ENCODE data around the gene HOMEZ.

Gene HOMEZ

GRCh38 chr14:23301288-23301968 lies 15.5 kb upstream of the HOMEZ start (continued):
- no peak for TF ChIP-seq ZNF433 (tag by site-specific recombination; IDR thresholded peaks at IDR 0.05; ENCODE audit: low read depth)
- no peak for TF ChIP-seq ZSCAN4 (tag by site-specific recombination; IDR thresholded peaks at IDR 0.05)
- TF ChIP-seq ZNF138 (tag by site-specific recombination; IDR thresholded peaks at IDR 0.05; ENCODE audit: borderline replicate concordance) = no peak
- TF ChIP-seq MEIS1 (CRISPR knock-in tag; IDR thresholded peaks at IDR 0.05; ENCODE audit: borderline replicate concordance) = no peak
- no peak for TF ChIP-seq ZFP41 (tag by site-specific recombination; IDR thresholded peaks at IDR 0.05; ENCODE audit: borderline replicate concordance)
- TF ChIP-seq ZNF629 (tag by site-specific recombination; IDR thresholded peaks at IDR 0.05) = peak; percentile 58; the same call in 1 of the 2 replicates
- no peak for TF ChIP-seq ZNF488 (tag by site-specific recombination; IDR thresholded peaks at IDR 0.05)
- TF ChIP-seq ZNF292 (tag by site-specific recombination; IDR thresholded peaks at IDR 0.05; ENCODE audit: borderline replicate concordance, low read depth) = no peak
- no peak for TF ChIP-seq ZNF654 (tag by site-specific recombination; IDR thresholded peaks at IDR 0.05; ENCODE audit: low read depth)
- peak; percentile 47; the same call in 1 of the 2 replicates for TF ChIP-seq EGR2 (tag by site-specific recombination; IDR thresholded peaks at IDR 0.05; ENCODE audit: low read depth)
- no peak for TF ChIP-seq ZNF423 (tag by site-specific recombination; IDR thresholded peaks at IDR 0.05)
- TF ChIP-seq ZSCAN23 (tag by site-specific recombination; IDR thresholded peaks at IDR 0.05) = no peak
- TF ChIP-seq, protein P1, sequence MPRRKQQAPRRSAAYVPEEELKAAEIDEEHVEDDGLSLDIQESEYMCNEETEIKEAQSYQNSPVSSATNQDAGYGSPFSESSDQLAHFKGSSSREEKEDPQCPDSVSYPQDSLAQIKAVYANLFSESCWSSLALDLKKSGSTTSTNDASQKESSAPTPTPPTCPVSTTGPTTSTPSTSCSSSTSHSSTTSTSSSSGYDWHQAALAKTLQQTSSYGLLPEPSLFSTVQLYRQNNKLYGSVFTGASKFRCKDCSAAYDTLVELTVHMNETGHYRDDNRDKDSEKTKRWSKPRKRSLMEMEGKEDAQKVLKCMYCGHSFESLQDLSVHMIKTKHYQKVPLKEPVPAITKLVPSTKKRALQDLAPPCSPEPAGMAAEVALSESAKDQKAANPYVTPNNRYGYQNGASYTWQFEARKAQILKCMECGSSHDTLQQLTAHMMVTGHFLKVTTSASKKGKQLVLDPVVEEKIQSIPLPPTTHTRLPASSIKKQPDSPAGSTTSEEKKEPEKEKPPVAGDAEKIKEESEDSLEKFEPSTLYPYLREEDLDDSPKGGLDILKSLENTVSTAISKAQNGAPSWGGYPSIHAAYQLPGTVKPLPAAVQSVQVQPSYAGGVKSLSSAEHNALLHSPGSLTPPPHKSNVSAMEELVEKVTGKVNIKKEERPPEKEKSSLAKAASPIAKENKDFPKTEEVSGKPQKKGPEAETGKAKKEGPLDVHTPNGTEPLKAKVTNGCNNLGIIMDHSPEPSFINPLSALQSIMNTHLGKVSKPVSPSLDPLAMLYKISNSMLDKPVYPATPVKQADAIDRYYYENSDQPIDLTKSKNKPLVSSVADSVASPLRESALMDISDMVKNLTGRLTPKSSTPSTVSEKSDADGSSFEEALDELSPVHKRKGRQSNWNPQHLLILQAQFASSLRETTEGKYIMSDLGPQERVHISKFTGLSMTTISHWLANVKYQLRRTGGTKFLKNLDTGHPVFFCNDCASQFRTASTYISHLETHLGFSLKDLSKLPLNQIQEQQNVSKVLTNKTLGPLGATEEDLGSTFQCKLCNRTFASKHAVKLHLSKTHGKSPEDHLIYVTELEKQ (tag by site-specific recombination; IDR thresholded peaks at IDR 0.05; ENCODE audit: borderline replicate concordance) = no peak
- TF ChIP-seq TCF7L2 (IDR thresholded peaks at IDR 0.05; ENCODE audit: borderline replicate concordance, low read depth, low read length) = peak; percentile 46; the same call in 1 of the 2 replicates
- no peak for TF ChIP-seq ZNF416 (tag by site-specific recombination; IDR thresholded peaks at IDR 0.05)
- peak; percentile 62; the same call in 1 of the 2 replicates for TF ChIP-seq ZBTB6 (tag by site-specific recombination; IDR thresholded peaks at IDR 0.05)
- TF ChIP-seq KLF7 (tag by site-specific recombination; IDR thresholded peaks at IDR 0.05; ENCODE audit: borderline replicate concordance) = no peak
- peak; percentile 55 for TF ChIP-seq SP3 (tag by site-specific recombination; IDR thresholded peaks at IDR 0.05)
- TF ChIP-seq ZNF18 (tag by site-specific recombination; IDR thresholded peaks at IDR 0.05) = no peak
- no peak for TF ChIP-seq GFI1B (tag by site-specific recombination; IDR thresholded peaks at IDR 0.05)
- no peak for TF ChIP-seq OVOL3 (tag by site-specific recombination; IDR thresholded peaks at IDR 0.05)
- TF ChIP-seq, protein P2, sequence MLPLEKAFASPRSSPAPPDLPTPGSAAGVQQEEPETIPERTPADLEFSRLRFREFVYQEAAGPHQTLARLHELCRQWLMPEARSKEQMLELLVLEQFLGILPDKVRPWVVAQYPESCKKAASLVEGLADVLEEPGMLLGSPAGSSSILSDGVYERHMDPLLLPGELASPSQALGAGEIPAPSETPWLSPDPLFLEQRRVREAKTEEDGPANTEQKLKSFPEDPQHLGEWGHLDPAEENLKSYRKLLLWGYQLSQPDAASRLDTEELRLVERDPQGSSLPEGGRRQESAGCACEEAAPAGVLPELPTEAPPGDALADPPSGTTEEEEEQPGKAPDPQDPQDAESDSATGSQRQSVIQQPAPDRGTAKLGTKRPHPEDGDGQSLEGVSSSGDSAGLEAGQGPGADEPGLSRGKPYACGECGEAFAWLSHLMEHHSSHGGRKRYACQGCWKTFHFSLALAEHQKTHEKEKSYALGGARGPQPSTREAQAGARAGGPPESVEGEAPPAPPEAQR (tag by site-specific recombination; IDR thresholded peaks at IDR 0.05) = no peak
- TF ChIP-seq SALL2 (tag by site-specific recombination; IDR thresholded peaks at IDR 0.05; ENCODE audit: borderline replicate concordance) = no peak
- TF ChIP-seq ZNF280D (tag by site-specific recombination; IDR thresholded peaks at IDR 0.05) = no peak
